ENCODE data around the gene DUSP28.

DNA sequence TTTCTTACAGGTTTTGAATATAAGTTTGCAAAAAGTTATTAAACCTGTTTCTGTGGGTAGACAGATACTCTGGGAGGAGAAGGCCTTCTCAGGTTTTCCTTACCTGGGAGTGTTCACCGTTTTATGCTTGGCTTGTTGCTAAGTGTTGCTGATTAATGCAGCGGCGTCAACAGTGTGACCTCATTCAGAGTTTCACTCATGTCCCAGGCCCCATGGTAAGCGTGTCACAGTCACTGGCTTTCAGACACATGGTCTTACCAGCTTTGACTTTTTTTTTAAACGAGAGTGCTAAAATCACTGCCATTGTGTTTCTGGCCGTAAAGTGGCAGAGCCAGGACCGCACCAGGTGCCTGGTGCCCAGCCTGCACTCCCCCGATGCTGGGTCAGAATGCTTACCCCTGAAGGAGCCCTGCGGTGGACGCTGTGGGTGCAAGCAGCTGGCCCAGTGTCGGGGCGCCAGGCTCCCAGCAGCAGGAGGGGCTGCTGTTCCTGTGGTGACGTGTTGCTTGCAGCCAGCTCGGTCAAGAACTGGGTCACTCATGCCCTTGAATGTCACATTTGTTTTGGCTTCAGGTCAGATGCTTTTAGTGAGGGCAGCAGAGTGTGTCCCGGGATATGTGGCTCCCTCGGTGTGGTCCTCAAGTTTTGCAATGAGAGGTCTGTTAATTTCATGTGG is 29.8 kb downstream of the DUSP28 start:
- no peak for TF ChIP-seq POLR2A (IDR thresholded peaks at IDR 0.05; ENCODE audit: low read length)
- TF ChIP-seq GATA1 (IDR thresholded peaks at IDR 0.05; ENCODE audit: low read depth, low read length), result no peak

Data from erythroblast (primary cell).